HG03378 (cell line): ENCODE data around the gene SCYGR3.

Experiments
- ATAC-seq: cut with Tn5 transposase; IDR thresholded peaks from one replicate; pipeline ENCODE4 v1.9.1; 2021; ENCODE audit warnings: mild to moderate bottlenecking, moderate library complexity; ENCODE audit not compliant: unreplicated experiment

The SCYGR3 gene, protein sequence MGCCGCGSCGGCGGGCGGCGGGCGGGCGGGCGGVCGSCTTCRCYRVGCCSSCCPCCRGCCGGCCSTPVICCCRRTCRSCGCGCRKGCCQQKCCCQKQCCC

DNA sequence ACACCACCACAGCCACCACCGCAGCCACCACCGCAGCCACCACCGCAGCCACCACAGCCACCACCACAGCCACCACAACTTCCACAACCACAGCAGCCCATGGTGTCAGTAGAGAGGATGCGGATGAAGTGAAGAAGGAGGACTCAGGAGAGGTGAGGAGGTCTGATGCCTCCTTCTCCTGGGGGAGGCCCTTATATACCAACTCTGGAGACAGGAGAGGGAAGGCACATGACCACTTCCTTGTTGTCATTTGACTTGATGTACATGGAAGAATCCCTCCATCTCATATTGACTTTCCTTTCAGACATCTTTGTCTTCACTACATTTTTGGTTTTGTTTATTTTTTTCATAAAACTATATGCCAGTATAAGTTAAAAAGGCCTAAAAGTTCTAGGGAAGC, at the start of gene SCYGR3:
Gene SCYGR3 (minus strand): TSS at position 101 of the 400 bp plus-strand sequence. CDS start 0 bp downstream, at position 101.
- no peak for ATAC-seq

- no peak for ATAC-seq
Observed at GRCh38 chr2:227661827-227662226, 47.2 kb upstream of the SCYGR3 start.

GRCh38 chr2:227661025-227661649, 46.5 kb upstream of the SCYGR3 start:
- ATAC-seq, result no peak

DNA sequence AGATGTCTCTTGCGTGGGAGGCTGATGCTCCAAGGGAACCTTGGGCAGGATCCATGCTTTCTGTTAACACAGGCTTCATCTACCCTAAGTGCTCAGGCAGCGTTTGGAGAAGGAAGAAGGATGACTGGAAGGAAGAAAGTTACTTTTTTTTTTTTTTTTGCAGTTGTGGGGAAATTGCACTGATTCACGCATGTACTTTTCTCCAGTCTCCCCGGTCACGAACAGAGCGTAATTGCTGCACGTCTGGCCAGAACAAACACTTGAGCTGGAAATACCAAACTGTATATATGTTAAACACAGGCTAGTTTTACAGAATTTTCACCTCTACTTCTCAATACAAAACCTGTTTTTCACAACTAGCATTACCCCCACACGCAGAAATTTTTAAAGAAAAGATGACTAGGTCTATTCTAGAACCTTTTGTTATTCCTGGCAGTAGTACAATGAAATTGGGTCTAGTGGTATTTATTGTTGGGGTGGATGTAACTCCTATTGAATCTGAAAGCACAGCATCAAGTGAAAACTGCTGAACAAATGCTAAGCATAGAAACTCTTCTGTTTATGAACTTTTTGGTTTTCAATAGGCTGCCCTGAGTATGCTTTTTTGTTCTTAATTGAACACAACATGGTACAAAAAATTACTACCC, 42.7 kb upstream of the SCYGR3 start:
- ATAC-seq, result no peak

DNA sequence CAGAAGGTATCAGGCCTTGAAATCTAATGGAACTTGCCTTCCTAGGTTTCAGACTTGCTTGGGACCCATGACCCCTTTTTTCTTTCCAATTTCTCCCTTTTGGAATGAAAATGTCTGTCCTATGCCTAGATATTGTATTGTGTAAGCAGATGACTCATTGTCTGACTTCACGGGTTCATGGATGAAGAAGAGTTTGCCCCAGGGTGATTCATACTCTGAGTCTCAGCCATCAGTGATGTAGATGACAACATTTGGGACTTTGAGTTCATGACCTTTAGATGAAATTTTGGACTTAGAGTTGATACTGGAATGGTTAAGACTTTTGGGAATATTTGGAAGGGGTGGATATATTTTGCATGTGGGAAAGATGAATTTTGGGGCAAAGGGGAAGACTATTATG, 40.8 kb upstream of the SCYGR3 start:
- ATAC-seq, result no peak

GRCh38 chr2:227654426-227654825, 39.8 kb upstream of the SCYGR3 start:
- no peak for ATAC-seq

GRCh38 chr2:227653419-227653818, 38.8 kb upstream of the SCYGR3 start:
- no peak for ATAC-seq

- no peak for ATAC-seq
Observed at GRCh38 chr2:227643990-227644551, 29.4 kb upstream of the SCYGR3 start.

DNA sequence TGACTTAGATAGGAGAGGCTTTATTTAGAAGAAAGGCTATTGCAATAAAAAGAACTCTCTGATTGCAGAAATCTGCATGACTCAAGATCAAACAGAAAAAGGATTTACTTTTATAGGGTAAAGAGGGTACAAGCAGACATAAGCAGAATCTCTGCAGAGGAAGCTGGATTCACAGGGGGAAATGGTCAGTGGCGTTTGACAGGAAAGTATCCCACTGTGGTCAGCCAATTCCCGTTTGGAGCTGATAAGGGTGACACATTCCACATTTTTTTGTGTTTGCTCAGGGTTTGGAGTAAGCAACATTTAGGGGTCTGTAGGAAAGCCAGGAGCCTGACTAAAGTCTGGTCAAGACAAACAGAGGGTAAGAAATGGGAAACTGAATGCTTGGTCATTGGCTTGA, 28.0 kb upstream of the SCYGR3 start:
- ATAC-seq, result no peak

- no peak for ATAC-seq
Observed at GRCh38 chr2:227634201-227634600, 19.6 kb upstream of the SCYGR3 start.

- no peak for ATAC-seq
Observed at GRCh38 chr2:227632827-227633226, 18.2 kb upstream of the SCYGR3 start.

- no peak for ATAC-seq
Observed at GRCh38 chr2:227630322-227630721, 15.7 kb upstream of the SCYGR3 start.

- no peak for ATAC-seq
Observed at GRCh38 chr2:227629435-227629834, 14.8 kb upstream of the SCYGR3 start.

DNA sequence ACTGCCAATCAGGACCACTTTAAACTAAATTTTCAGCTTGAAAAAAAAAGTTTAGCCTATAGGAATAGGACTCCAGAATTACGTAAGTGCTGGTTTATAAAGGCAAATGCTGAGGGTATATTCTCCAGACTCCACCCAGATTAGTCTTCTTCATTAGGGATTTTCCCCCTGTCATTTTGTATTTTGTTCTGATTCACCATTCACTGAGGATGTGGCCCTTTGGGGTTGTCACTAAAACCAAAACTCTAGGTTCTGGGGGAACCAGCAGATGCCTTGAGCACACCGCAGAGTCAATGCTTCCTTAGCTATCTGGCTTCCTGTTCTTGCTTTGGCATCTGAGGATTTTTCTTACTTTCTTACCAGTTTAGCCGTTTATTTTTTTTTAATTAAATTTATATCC, 13.1 kb upstream of the SCYGR3 start:
- ATAC-seq, result peak; percentile 95

DNA sequence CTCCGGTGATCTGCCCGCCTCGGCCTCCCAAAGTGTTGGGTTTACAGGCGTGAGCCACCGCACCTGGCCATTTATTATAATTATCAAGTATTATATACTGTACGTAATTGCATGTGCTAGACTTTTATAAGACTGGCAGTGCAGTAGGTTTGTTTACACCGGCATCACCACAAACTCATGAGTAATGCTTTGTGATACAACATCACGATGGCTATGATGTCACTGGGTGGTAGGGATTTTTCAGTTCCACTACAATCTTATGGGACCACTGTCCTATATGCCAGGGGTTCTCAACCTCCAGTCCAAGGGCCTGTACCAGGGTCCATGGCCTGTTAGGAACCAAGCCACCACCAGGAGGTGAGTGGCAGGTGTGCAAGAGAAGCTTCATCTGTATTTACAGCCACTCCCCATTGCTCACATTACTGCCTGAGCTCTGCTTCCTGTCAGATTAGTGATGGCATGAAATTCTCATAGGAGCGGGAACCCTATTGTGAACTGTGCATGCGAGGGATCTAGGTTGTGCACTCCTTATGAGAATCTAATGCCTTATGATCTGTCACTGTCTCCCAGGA, 12.0 kb upstream of the SCYGR3 start:
- no peak for ATAC-seq

DNA sequence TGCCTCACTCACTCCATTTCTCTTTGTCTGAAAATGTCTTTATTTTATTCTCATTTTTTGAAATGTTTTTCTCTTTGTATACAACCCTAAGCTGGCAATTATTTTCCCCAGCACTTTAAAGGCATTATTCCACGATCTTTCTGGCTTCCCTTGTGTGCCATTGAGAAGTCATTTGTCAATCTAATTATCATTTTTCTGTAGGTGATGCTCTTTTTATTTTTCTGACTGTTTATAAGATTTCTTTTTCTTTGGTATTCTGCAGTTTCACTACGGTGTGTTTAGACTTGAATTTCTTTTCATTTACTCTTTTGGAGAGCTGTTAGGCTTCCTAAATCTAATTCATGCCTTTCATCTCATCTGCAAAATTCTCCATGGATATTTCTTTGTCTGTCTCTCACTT, 10.8 kb upstream of the SCYGR3 start:
- ATAC-seq, result no peak

DNA sequence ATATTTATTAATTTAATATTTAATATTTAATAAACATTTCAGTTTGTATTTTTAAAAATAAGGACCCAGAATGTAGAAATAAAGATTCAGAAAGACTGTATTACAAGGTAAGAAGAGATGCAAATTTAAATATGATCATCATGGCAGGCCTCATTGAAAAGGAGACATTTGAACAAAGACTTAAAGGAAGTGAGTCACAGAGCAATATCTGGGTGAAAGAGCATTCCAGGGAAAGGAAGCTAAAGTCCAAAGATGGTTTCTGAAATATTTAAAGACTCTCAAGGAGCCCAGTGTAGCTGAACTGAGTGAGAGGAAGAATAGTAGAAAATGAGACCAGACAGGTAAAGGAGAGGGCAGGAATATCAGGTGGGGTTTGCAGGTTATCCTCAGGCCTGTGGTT, 8.6 kb upstream of the SCYGR3 start:
- ATAC-seq, result no peak

- ATAC-seq, result no peak
Observed at GRCh38 chr2:227617316-227618230, 2.9 kb upstream of the SCYGR3 start, which contains the start of gene SCYGR4. Gene SCYGR4, plus strand, starts transcription at chr2:227617498. Its CDS starts 0 bp downstream, at chr2:227617498.

- no peak for ATAC-seq
Observed at GRCh38 chr2:227616631-227617030, 2.0 kb upstream of the SCYGR3 start.

GRCh38 chr2:227615906-227616305, 1.3 kb upstream of the SCYGR3 start:
- no peak for ATAC-seq

GRCh38 chr2:227615181-227615580, 541 bp upstream of the SCYGR3 start:
- no peak for ATAC-seq
